Hepatic stellate cell (primary cell): ENCODE measurements around the gene GUCY1A1.
A peak's percentile ranks its signal among the peaks of the same experiment; 100 is the strongest.

Experiments used
- DNase-seq: peaks from one replicate; pipeline ENCODE4 v3.0.0; 2011; ENCODE audit warnings: low spot score

GUCY1A1 gene

GRCh38 chr4:155658681-155659064 lies 8.0 kb upstream of the GUCY1A1 start:
- DNase-seq, result no peak

GRCh38 chr4:155659176-155659575 lies 7.5 kb upstream of the GUCY1A1 start:
- no peak for DNase-seq

GRCh38 chr4:155660436-155660835 lies 6.2 kb upstream of the GUCY1A1 start:
- DNase-seq, result no peak

GRCh38 chr4:155665054-155665453 lies 1.6 kb upstream of the GUCY1A1 start:
- DNase-seq, result no peak

- no peak for DNase-seq
These were observed 547 bp downstream of the GUCY1A1 start for GRCh38 chr4:155667222-155667567.

GRCh38 chr4:155667568-155668511 lies 1.2 kb downstream of the GUCY1A1 start:
- DNase-seq, result peak; percentile 19

GRCh38 chr4:155668707-155669220 lies 2.1 kb downstream of the GUCY1A1 start:
- DNase-seq, result no peak

- DNase-seq, result no peak
These were observed 5.7 kb downstream of the GUCY1A1 start for GRCh38 chr4:155672342-155672741.

GRCh38 chr4:155673453-155673979 lies 6.9 kb downstream of the GUCY1A1 start:
- no peak for DNase-seq

- DNase-seq, result no peak
These were observed 8.0 kb downstream of the GUCY1A1 start for GRCh38 chr4:155674669-155675071.

GRCh38 chr4:155675709-155676429 lies 9.2 kb downstream of the GUCY1A1 start:
- no peak for DNase-seq

GRCh38 chr4:155676430-155676825 lies 9.8 kb downstream of the GUCY1A1 start:
- DNase-seq, result no peak

GRCh38 chr4:155678011-155678410 lies 11.4 kb downstream of the GUCY1A1 start:
- no peak for DNase-seq

- DNase-seq, result no peak
These were observed 12.7 kb downstream of the GUCY1A1 start for GRCh38 chr4:155679343-155679742.

- DNase-seq, result no peak
These were observed 15.2 kb downstream of the GUCY1A1 start for GRCh38 chr4:155681886-155682285.

GRCh38 chr4:155684423-155684822 lies 17.8 kb downstream of the GUCY1A1 start:
- no peak for DNase-seq

GRCh38 chr4:155684892-155685541 lies 18.4 kb downstream of the GUCY1A1 start:
- no peak for DNase-seq

- DNase-seq, result no peak
These were observed 20.8 kb downstream of the GUCY1A1 start for GRCh38 chr4:155687380-155687982.

GRCh38 chr4:155688211-155688610 lies 21.6 kb downstream of the GUCY1A1 start:
- DNase-seq, result no peak

GRCh38 chr4:155688860-155689259 lies 22.2 kb downstream of the GUCY1A1 start:
- no peak for DNase-seq

- DNase-seq, result no peak
These were observed 23.6 kb downstream of the GUCY1A1 start for GRCh38 chr4:155690044-155690837.
